ENCODE results near the gene CX3CR1. TPM values are rescaled to one million over a fixed set of nuclear protein-coding genes. Genes with fewer than 3 reads are reported as not detected.
"Not testable (repeated sequence)": the region's sequence is repeated elsewhere in the genome, so short reads cannot be mapped to it uniquely, and the experiment has no call there.

The CX3CR1 gene
- 1 to 10 TPM in 1 of 2 experiments, under 1 TPM in 1; 0.94 to 1.9 TPM for total RNA-seq

- H3K27me3 Mint-ChIP-seq: peaks cover 17% of the 10 kb centered on the region
- H3K36me3 Mint-ChIP-seq: no peaks in the 10 kb centered on the region
- no peak for DNase-seq
- no peak within 1 kb of the TSS for H3K4me3 Mint-ChIP-seq
- peak; percentile 23 for ATAC-seq (ENCODE audit: low read depth)
- H3K27ac Mint-ChIP-seq: no peak within 1 kb of the TSS
- peaks cover 27% of the 10 kb centered on the region for H3K4me1 Mint-ChIP-seq
- H3K9me3 Mint-ChIP-seq: no peaks in the 10 kb centered on the region
- POLR2A ChIA-PET: no interaction called here
Measured at GRCh38 chr3:39279745-39280517, at the start of gene CX3CR1. Gene CX3CR1, minus strand, starts transcription at chr3:39280036. Its CDS starts 13,527 bp downstream, at chr3:39266509.

- H3K4me3 Mint-ChIP-seq: no peak within 1 kb of the TSS
- ATAC-seq (ENCODE audit: low read depth): peak; percentile 53
Measured at GRCh38 chr3:39329493-39329892, 49.7 kb upstream of the CX3CR1 start, which contains the start of gene CCR8. Gene CCR8, plus strand, starts transcription at chr3:39329709. Its CDS starts 2,623 bp downstream, at chr3:39332332.

GRCh38 chr3:39327746-39328349 is 48.0 kb upstream of the CX3CR1 start:
- H3K4me3 Mint-ChIP-seq: no peak overlapping the region
- POLR2A ChIA-PET: no interaction called here
- no peak for ATAC-seq (ENCODE audit: low read depth)
- peaks cover 33% of the 10 kb centered on the region for H3K4me1 Mint-ChIP-seq
- no peaks in the 10 kb centered on the region for H3K9me3 Mint-ChIP-seq
- H3K27ac Mint-ChIP-seq: peak overlapping the region; percentile 76
- peaks cover 2% of the 10 kb centered on the region for H3K27me3 Mint-ChIP-seq
- H3K36me3 Mint-ChIP-seq: peaks cover 2% of the 10 kb centered on the region
- DNase-seq: no peak

More at GRCh38 chr3:39329493-39329892, 49.7 kb upstream of the CX3CR1 start, which contains the start of gene CCR8:
- peaks cover 6% of the 10 kb centered on the region for H3K36me3 Mint-ChIP-seq
- no peak within 1 kb of the TSS for H3K27ac Mint-ChIP-seq
- H3K9me3 Mint-ChIP-seq: peaks cover 1% of the 10 kb centered on the region
- peaks cover 30% of the 10 kb centered on the region for H3K4me1 Mint-ChIP-seq
- H3K27me3 Mint-ChIP-seq: peaks cover 2% of the 10 kb centered on the region
- DNase-seq: no peak
- POLR2A ChIA-PET: interaction anchor here (0.7 kb wide), 1 partner anchor 16 kb away, joined by 3 read pairs; no protein-coding TSS in a partner anchor

- peaks cover 2% of the 10 kb centered on the region for H3K27me3 Mint-ChIP-seq
- H3K4me1 Mint-ChIP-seq: peaks cover 31% of the 10 kb centered on the region
- DNase-seq: no peak
- POLR2A ChIA-PET: no interaction called here
- peak overlapping the region; percentile 38 for H3K4me3 Mint-ChIP-seq
- H3K27ac Mint-ChIP-seq: peak overlapping the region; percentile 76
- ATAC-seq (ENCODE audit: low read depth): peak; percentile 58
- no peaks in the 10 kb centered on the region for H3K9me3 Mint-ChIP-seq
- H3K36me3 Mint-ChIP-seq: peaks cover 3% of the 10 kb centered on the region
Measured at GRCh38 chr3:39327053-39327745, 47.4 kb upstream of the CX3CR1 start.

GRCh38 chr3:39325236-39325635 is 45.4 kb upstream of the CX3CR1 start:
- ATAC-seq (ENCODE audit: low read depth): no peak
- peaks cover 4% of the 10 kb centered on the region for H3K36me3 Mint-ChIP-seq
- H3K27me3 Mint-ChIP-seq: peaks cover 5% of the 10 kb centered on the region
- peaks cover 36% of the 10 kb centered on the region for H3K4me1 Mint-ChIP-seq
- POLR2A ChIA-PET: no interaction called here
- H3K9me3 Mint-ChIP-seq: no peaks in the 10 kb centered on the region
- no peak overlapping the region for H3K4me3 Mint-ChIP-seq
- DNase-seq: no peak
- no peak overlapping the region for H3K27ac Mint-ChIP-seq

- POLR2A ChIA-PET: no interaction called here
- Mint-ChIP-seq H3K4me3 (no peak overlapping the region), H3K36me3 (peaks cover 7% of the 10 kb centered on the region), H3K4me1 (peaks cover 33% of the 10 kb centered on the region), H3K27me3 (peaks cover 15% of the 10 kb centered on the region), H3K27ac (no peak overlapping the region), H3K9me3 (no peaks in the 10 kb centered on the region)
- no peak for ATAC-seq (ENCODE audit: low read depth)
- no peak for DNase-seq
Measured at GRCh38 chr3:39323494-39323893, 43.7 kb upstream of the CX3CR1 start.

- Mint-ChIP-seq H3K36me3 (peaks cover 7% of the 10 kb centered on the region), H3K4me1 (peaks cover 31% of the 10 kb centered on the region), H3K9me3 (no peaks in the 10 kb centered on the region), H3K4me3 (no peak overlapping the region), H3K27me3 (peaks cover 15% of the 10 kb centered on the region), H3K27ac (no peak overlapping the region)
- DNase-seq: no peak
- POLR2A ChIA-PET: no interaction called here
- ATAC-seq (ENCODE audit: low read depth): no peak
Measured at GRCh38 chr3:39322936-39323335, 43.1 kb upstream of the CX3CR1 start.

- H3K4me3 Mint-ChIP-seq; H3K27ac Mint-ChIP-seq; ATAC-seq (ENCODE audit: low read depth); H3K9me3 Mint-ChIP-seq; DNase-seq; POLR2A ChIA-PET; H3K36me3 Mint-ChIP-seq: not testable (repeated sequence)
- Mint-ChIP-seq H3K4me1 (peaks cover 26% of the 10 kb centered on the region), H3K27me3 (peaks cover 15% of the 10 kb centered on the region)
Measured at GRCh38 chr3:39322209-39322715, 42.4 kb upstream of the CX3CR1 start.

GRCh38 chr3:39321574-39321983 is 41.7 kb upstream of the CX3CR1 start:
- H3K9me3 Mint-ChIP-seq; H3K36me3 Mint-ChIP-seq; H3K4me3 Mint-ChIP-seq; H3K27ac Mint-ChIP-seq; DNase-seq; ATAC-seq (ENCODE audit: low read depth): not testable (repeated sequence)
- POLR2A ChIA-PET: interaction anchor here (0.9 kb wide), 1 partner anchor 10 kb away, joined by 3 read pairs; no protein-coding TSS in a partner anchor
- Mint-ChIP-seq H3K27me3 (peaks cover 15% of the 10 kb centered on the region), H3K4me1 (peaks cover 19% of the 10 kb centered on the region)

GRCh38 chr3:39319249-39319648 is 39.4 kb upstream of the CX3CR1 start:
- Mint-ChIP-seq H3K27ac (no peak overlapping the region), H3K4me3 (no peak overlapping the region), H3K4me1 (peaks cover 18% of the 10 kb centered on the region), H3K36me3 (peaks cover 10% of the 10 kb centered on the region), H3K27me3 (peaks cover 15% of the 10 kb centered on the region), H3K9me3 (peaks cover 4% of the 10 kb centered on the region)
- no peak for ATAC-seq (ENCODE audit: low read depth)
- POLR2A ChIA-PET: no interaction called here
- DNase-seq: no peak

GRCh38 chr3:39318301-39318700 is 38.5 kb upstream of the CX3CR1 start:
- H3K4me3 Mint-ChIP-seq: no peak overlapping the region
- peaks cover 13% of the 10 kb centered on the region for H3K36me3 Mint-ChIP-seq
- no peak for ATAC-seq (ENCODE audit: low read depth)
- no peak for DNase-seq
- no peak overlapping the region for H3K27ac Mint-ChIP-seq
- peaks cover 17% of the 10 kb centered on the region for H3K27me3 Mint-ChIP-seq
- peaks cover 15% of the 10 kb centered on the region for H3K4me1 Mint-ChIP-seq
- POLR2A ChIA-PET: no interaction called here
- H3K9me3 Mint-ChIP-seq: peaks cover 7% of the 10 kb centered on the region

- H3K36me3 Mint-ChIP-seq: peaks cover 12% of the 10 kb centered on the region
- no peak for ATAC-seq (ENCODE audit: low read depth)
- DNase-seq: no peak
- no peak overlapping the region for H3K4me3 Mint-ChIP-seq
- H3K9me3 Mint-ChIP-seq: peaks cover 7% of the 10 kb centered on the region
- H3K27ac Mint-ChIP-seq: no peak overlapping the region
- peaks cover 17% of the 10 kb centered on the region for H3K27me3 Mint-ChIP-seq
- peaks cover 10% of the 10 kb centered on the region for H3K4me1 Mint-ChIP-seq
- POLR2A ChIA-PET: no interaction called here
Measured at GRCh38 chr3:39317571-39318169, 37.8 kb upstream of the CX3CR1 start.

- ATAC-seq (ENCODE audit: low read depth): no peak
- Mint-ChIP-seq H3K27ac (no peak overlapping the region), H3K9me3 (peaks cover 9% of the 10 kb centered on the region), H3K27me3 (peaks cover 14% of the 10 kb centered on the region), H3K4me3 (no peak overlapping the region), H3K36me3 (peaks cover 8% of the 10 kb centered on the region), H3K4me1 (peaks cover 2% of the 10 kb centered on the region)
- POLR2A ChIA-PET: interaction anchor here (0.6 kb wide), 1 partner anchor 12 kb away, joined by 4 read pairs; no protein-coding TSS in a partner anchor
- no peak for DNase-seq
Measured at GRCh38 chr3:39315420-39315819, 35.6 kb upstream of the CX3CR1 start.
